Measurements from ENCODE around the gene SPRR1B.

- TF ChIP-seq CTCF (IDR thresholded peaks at IDR 0.05) (no peak), POLR2A (IDR thresholded peaks at IDR 0.05) (no peak)
Observed at GRCh38 chr1:153035211-153035610, 4.2 kb downstream of the SPRR1B start.

All from Peyer's patch (tissue), 4 donors.